Keratinocyte (primary cell): Measurements from ENCODE around the gene NRP2. TPM values are rescaled to one million over a fixed set of nuclear protein-coding genes. Genes with fewer than 3 reads are reported as not detected.
A peak's percentile ranks its signal among the peaks of the same experiment; 100 is the strongest.

Experiments
- DNase-seq: peaks from one replicate; pipeline ENCODE4 v3.0.0-alpha.2; 2011; ENCODE audit warnings: low read depth, missing footprints, low spot score
- FAIRE-seq: peaks from 2 replicates; lab custom pipeline; 2011; peaks lifted over from hg19 to GRCh38; lab: Jason Lieb, UNC
- H2AFZ ChIP-seq: 2 replicates; pipeline ENCODE4 v1.6.0; 2012; ENCODE audit warnings: low read length, control low read depth, inconsistent platforms; ENCODE audit not compliant: control insufficient read depth
- H3K27ac ChIP-seq: 2 replicates; pipeline ENCODE4 v1.5.1; 2011; ENCODE audit warnings: low read length; ENCODE audit not compliant: control insufficient read depth, insufficient read depth
- H3K27me3 ChIP-seq: 3 replicates; pipeline ENCODE4 v1.6.0; 2011; ENCODE audit warnings: low read length; ENCODE audit not compliant: control insufficient read depth, insufficient read depth; ENCODE audit errors: extremely low read depth
- H3K36me3 ChIP-seq, 2 experiments: 2 replicates in 1 of 2; 3 replicates in 1 of 2; pipeline ENCODE4 v1.5.1; 2011; ENCODE audit warnings: low read length in 2 of 2, mild to moderate bottlenecking in 1 of 2; ENCODE audit not compliant: control insufficient read depth in 2 of 2, insufficient read depth in 2 of 2; ENCODE audit errors: extremely low read depth in 1 of 2
- H3K4me1 ChIP-seq: 3 replicates; pipeline ENCODE4 v1.5.1; 2011; ENCODE audit warnings: low read length; ENCODE audit not compliant: control insufficient read depth, insufficient read depth; ENCODE audit errors: extremely low read depth
- H3K4me2 ChIP-seq: 3 replicates; pipeline ENCODE4 v1.6.0; 2011; ENCODE audit warnings: low read depth, low read length; ENCODE audit not compliant: control insufficient read depth, insufficient read depth; ENCODE audit errors: extremely low read depth
- H3K4me3 ChIP-seq, 3 experiments: fragments of 200-600 bp in 1 of 3; sonication (generic) in 1 of 3; 2 replicates in 2 of 3; 3 replicates in 1 of 3; pipeline ENCODE4 v1.5.1; 2011 to 2016; ENCODE audit warnings: low read length in 3 of 3, mild to moderate bottlenecking in 3 of 3, control low read depth in 2 of 3, inconsistent platforms in 1 of 3, low read depth in 1 of 3, mixed read lengths in 1 of 3, mixed run types in 1 of 3, moderate library complexity in 1 of 3; ENCODE audit not compliant: control insufficient read depth in 2 of 3, insufficient read depth in 2 of 3; ENCODE audit errors: extremely low read depth in 1 of 3
- H3K79me2 ChIP-seq: 2 replicates; pipeline ENCODE4 v1.6.0; 2012; ENCODE audit warnings: low read length; ENCODE audit not compliant: control insufficient read depth, insufficient read depth
- H3K9ac ChIP-seq: 3 replicates; pipeline ENCODE4 v1.6.0; 2011; ENCODE audit warnings: low read length; ENCODE audit not compliant: control insufficient read depth, insufficient read depth; ENCODE audit errors: extremely low read depth
- H3K9me1 ChIP-seq: 3 replicates; pipeline ENCODE4 v1.6.0; 2011; ENCODE audit warnings: low read length; ENCODE audit not compliant: control insufficient read depth, insufficient read depth; ENCODE audit errors: extremely low read depth
- H3K9me3 ChIP-seq: 2 replicates; pipeline ENCODE4 v1.5.1; 2012; ENCODE audit warnings: low read depth, low read length; ENCODE audit not compliant: control insufficient read depth
- H4K20me1 ChIP-seq: 3 replicates; pipeline ENCODE4 v1.6.0; 2011; ENCODE audit warnings: low read length; ENCODE audit not compliant: control insufficient read depth, insufficient read depth; ENCODE audit errors: extremely low read depth
- CTCF ChIP-seq, 3 experiments: IDR thresholded peaks in 1 of 3; conservative IDR thresholded peaks in 1 of 3; optimal IDR thresholded peaks in 1 of 3; 2 replicates in 2 of 3; 3 replicates in 1 of 3; pipeline versions ENCODE3 to v1.5.1; 2011; ENCODE audit warnings: low read length in 3 of 3, mild to moderate bottlenecking in 3 of 3, moderate library complexity in 2 of 3, control low read depth in 1 of 3, inconsistent platforms in 1 of 3; ENCODE audit not compliant: insufficient read depth in 2 of 3; ENCODE audit errors: extremely low read depth in 1 of 3
- EZH2 ChIP-seq: IDR thresholded peaks from one replicate; pipeline ENCODE4 v1.6.1; 2012; ENCODE audit warnings: inconsistent platforms, mild to moderate bottlenecking, low read length, moderate library complexity
- dilution Hi-C: fragments of 300-500 bp; cut with MboI; formaldehyde crosslinking; loops from one replicate; pipeline ENCODE4 v1.7.0; 2020; ENCODE audit warnings: low sequenced_read_pairs; ENCODE audit not compliant: extremely low pct_ligation_motif_present
- polyA plus RNA-seq, 5 experiments: library from polyadenylated mRNA; depleted of rRNA in 3 of 5; stranded (reverse) in 3 of 5; stranded (forward) in 1 of 5; unstranded in 1 of 5; fragments of >200 nt; gene quantifications; 1 replicate in 1 of 5; 2 replicates in 3 of 5; 3 replicates in 1 of 5; pipeline versions ENCODE4 v1.2.1 to v1.2.3, GENCODE V29; 2011 to 2012; ENCODE audit warnings: missing spikeins in 2 of 5, low read depth in 1 of 5, low replicate concordance in 1 of 5

The NRP2 gene
- polyA plus RNA-seq, 1 donor (not counting 4 experiments of a cell fraction or from before 2014, with no cell fraction given) = 20.6 TPM

DNA sequence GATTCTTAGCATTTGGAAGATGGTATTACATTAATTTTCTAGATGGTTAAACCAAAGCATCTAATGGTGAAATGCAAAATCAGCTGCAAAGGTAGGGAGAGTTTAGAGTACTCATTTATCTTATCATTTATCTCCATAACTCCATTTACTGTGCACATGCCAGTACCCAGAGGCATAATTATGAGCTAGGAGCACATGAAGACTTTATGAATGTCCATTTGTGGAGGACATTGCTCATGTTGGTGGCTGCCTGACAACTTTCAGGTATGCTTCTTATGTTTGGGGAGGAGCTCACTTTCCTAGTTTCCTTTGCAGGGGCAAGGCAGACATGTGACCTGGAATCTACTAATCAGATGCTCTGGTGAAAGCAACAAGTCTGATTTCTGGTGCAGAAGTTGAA lies 134.0 kb downstream of the NRP2 start:
- Histone ChIP-seq H3K4me2 (no peak overlapping the region), H2AFZ (peak overlapping the region; percentile 8), H3K9me1 (no peaks in the 10 kb centered on the region), H3K9ac (no peak overlapping the region), H3K27ac (no peak overlapping the region), H4K20me1 (no peaks in the 10 kb centered on the region), H3K4me3 (no peak overlapping the region), H3K27me3 (no peaks in the 10 kb centered on the region), H3K79me2 (no peaks in the 10 kb centered on the region), H3K4me1 (peaks cover 9% of the 10 kb centered on the region), H3K36me3 (no peaks in the 10 kb centered on the region), H3K9me3 (no peaks in the 10 kb centered on the region)
- DNase-seq = no peak
- FAIRE-seq = no peak
- TF ChIP-seq CTCF (optimal IDR thresholded peaks at IDR 0.05 in 1 of 3, IDR thresholded peaks at IDR 0.05 in 1 of 3, conservative IDR thresholded peaks at IDR 0.05 in 1 of 3; ENCODE audit: extremely low read depth in 1 of 3, insufficient read depth in 2 of 3, low read length in 3 of 3) (no peak), EZH2 (no peak)
- dilution Hi-C loops = no loop called here

- dilution Hi-C loops = no loop called here
- Histone ChIP-seq H3K79me2 (no peaks in the 10 kb centered on the region), H2AFZ (no peak overlapping the region), H3K9me1 (no peaks in the 10 kb centered on the region), H3K4me2 (no peak overlapping the region), H3K4me3 (no peak overlapping the region), H3K27ac (no peak overlapping the region), H3K4me1 (no peaks in the 10 kb centered on the region), H3K9me3 (no peaks in the 10 kb centered on the region), H3K9ac (no peak overlapping the region), H4K20me1 (no peaks in the 10 kb centered on the region), H3K36me3 (no peaks in the 10 kb centered on the region), H3K27me3 (no peaks in the 10 kb centered on the region)
- no peak for TF ChIP-seq EZH2
- TF ChIP-seq CTCF (optimal IDR thresholded peaks at IDR 0.05 in 1 of 3, IDR thresholded peaks at IDR 0.05 in 1 of 3, conservative IDR thresholded peaks at IDR 0.05 in 1 of 3; ENCODE audit: extremely low read depth in 1 of 3, insufficient read depth in 2 of 3, low read length in 3 of 3) = no peak
- FAIRE-seq (peak; percentile 86), DNase-seq (peak; percentile 23)
These were observed 140.3 kb downstream of the NRP2 start for GRCh38 chr2:205822579-205822978.
